Measurements from ENCODE around the gene DGKE.

DNA sequence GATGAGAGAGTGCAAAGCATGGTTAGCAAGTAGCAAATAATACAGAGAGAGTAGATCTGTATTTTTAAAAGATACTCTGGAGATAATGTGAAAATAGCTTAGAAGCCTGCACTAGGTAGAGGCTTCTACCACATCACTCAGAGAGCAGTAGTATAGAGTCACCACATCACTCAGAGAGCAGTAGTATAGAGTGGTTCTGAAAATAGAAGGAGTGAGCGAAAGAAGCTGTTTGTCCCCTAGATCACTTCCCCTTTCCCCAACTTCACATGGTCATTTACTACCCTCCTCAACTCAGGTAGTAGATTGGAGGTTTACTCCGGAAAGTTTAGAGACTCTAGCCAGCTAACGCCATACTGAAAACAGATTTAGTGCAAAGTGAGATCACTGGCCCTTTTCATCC, 17.1 kb downstream of the DGKE start:
- TF ChIP-seq, protein P1, sequence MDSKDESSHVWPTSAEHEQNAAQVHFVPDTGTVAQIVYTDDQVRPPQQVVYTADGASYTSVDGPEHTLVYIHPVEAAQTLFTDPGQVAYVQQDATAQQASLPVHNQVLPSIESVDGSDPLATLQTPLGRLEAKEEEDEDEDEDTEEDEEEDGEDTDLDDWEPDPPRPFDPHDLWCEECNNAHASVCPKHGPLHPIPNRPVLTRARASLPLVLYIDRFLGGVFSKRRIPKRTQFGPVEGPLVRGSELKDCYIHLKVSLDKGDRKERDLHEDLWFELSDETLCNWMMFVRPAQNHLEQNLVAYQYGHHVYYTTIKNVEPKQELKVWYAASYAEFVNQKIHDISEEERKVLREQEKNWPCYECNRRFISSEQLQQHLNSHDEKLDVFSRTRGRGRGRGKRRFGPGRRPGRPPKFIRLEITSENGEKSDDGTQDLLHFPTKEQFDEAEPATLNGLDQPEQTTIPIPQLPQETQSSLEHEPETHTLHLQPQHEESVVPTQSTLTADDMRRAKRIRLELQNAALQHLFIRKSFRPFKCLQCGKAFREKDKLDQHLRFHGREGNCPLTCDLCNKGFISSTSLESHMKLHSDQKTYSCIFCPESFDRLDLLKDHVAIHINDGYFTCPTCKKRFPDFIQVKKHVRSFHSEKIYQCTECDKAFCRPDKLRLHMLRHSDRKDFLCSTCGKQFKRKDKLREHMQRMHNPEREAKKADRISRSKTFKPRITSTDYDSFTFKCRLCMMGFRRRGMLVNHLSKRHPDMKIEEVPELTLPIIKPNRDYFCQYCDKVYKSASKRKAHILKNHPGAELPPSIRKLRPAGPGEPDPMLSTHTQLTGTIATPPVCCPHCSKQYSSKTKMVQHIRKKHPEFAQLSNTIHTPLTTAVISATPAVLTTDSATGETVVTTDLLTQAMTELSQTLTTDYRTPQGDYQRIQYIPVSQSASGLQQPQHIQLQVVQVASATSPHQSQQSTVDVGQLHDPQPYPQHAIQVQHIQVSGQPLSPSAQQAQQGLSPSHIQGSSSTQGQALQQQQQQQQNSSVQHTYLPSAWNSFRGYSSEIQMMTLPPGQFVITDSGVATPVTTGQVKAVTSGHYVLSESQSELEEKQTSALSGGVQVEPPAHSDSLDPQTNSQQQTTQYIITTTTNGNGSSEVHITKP (tag by site-specific recombination; IDR thresholded peaks at IDR 0.05), result no peak
- TF ChIP-seq ZNF274 (IDR thresholded peaks at IDR 0.05; ENCODE audit: low read length) (no peak), ZNF274 (tag by site-specific recombination; IDR thresholded peaks at IDR 0.05; ENCODE audit: borderline replicate concordance) (no peak), ZNF626 (tag by site-specific recombination; IDR thresholded peaks at IDR 0.05) (no peak), ZBTB20 (tag by site-specific recombination; IDR thresholded peaks at IDR 0.05) (no peak), ZNF211 (tag by site-specific recombination; IDR thresholded peaks at IDR 0.05; ENCODE audit: low read depth) (no peak), EGR2 (tag by site-specific recombination; IDR thresholded peaks at IDR 0.05; ENCODE audit: low read depth) (no peak), SP3 (tag by site-specific recombination; IDR thresholded peaks at IDR 0.05) (no peak), TCF7L2 (IDR thresholded peaks at IDR 0.05; ENCODE audit: borderline replicate concordance, low read depth, low read length) (no peak), PRDM1 (tag by site-specific recombination; IDR thresholded peaks at IDR 0.05) (no peak), ZNF416 (tag by site-specific recombination; IDR thresholded peaks at IDR 0.05) (no peak), MZF1 (tag by site-specific recombination; IDR thresholded peaks at IDR 0.05; ENCODE audit: borderline replicate concordance) (no peak)
- TF ChIP-seq, protein P2, sequence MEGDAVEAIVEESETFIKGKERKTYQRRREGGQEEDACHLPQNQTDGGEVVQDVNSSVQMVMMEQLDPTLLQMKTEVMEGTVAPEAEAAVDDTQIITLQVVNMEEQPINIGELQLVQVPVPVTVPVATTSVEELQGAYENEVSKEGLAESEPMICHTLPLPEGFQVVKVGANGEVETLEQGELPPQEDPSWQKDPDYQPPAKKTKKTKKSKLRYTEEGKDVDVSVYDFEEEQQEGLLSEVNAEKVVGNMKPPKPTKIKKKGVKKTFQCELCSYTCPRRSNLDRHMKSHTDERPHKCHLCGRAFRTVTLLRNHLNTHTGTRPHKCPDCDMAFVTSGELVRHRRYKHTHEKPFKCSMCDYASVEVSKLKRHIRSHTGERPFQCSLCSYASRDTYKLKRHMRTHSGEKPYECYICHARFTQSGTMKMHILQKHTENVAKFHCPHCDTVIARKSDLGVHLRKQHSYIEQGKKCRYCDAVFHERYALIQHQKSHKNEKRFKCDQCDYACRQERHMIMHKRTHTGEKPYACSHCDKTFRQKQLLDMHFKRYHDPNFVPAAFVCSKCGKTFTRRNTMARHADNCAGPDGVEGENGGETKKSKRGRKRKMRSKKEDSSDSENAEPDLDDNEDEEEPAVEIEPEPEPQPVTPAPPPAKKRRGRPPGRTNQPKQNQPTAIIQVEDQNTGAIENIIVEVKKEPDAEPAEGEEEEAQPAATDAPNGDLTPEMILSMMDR (tag by site-specific recombination; IDR thresholded peaks at IDR 0.05), result no peak
- TF ChIP-seq, protein P3, sequence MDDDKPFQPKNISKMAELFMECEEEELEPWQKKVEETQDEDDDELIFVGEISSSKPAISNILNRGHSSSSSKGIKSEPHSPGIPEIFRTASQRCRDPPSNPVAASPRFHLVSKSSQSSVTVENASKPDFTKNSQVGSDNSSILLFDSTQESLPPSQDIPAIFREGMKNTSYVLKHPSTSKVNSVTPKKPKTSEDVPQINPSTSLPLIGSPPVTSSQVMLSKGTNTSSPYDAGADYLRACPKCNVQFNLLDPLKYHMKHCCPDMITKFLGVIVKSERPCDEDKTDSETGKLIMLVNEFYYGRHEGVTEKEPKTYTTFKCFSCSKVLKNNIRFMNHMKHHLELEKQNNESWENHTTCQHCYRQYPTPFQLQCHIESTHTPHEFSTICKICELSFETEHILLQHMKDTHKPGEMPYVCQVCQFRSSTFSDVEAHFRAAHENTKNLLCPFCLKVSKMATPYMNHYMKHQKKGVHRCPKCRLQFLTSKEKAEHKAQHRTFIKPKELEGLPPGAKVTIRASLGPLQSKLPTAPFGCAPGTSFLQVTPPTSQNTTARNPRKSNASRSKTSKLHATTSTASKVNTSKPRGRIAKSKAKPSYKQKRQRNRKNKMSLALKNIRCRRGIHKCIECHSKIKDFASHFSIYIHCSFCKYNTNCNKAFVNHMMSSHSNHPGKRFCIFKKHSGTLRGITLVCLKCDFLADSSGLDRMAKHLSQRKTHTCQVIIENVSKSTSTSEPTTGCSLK (tag by site-specific recombination; IDR thresholded peaks at IDR 0.05), result no peak

All from HEK293 (cell line).